ENCODE results near the gene QKI.

Gene QKI

DNA sequence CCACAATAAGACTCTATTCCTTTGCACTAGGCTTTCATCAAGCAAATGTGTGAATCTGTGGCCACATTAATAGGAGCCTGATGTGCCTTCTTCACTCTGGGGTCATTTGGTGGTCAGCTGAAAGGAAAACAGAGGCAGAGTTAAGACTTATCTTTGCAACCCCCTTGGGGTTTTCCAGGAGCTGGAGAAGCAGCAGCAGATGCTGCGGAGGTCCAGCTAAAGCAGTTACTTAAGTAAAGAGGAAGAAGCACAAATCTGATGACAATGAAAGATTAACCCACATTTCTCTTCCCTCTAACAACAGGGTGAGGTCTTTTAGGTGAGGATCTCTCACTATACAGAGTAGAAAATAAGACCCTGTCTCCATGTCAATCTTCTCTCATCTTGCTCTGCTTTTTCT lies 45.4 kb upstream of the QKI start:
- DNase-seq (ENCODE audit: low read depth in 1 of 2, low spot score in 1 of 2): no peak
- TF ChIP-seq, protein P1, sequence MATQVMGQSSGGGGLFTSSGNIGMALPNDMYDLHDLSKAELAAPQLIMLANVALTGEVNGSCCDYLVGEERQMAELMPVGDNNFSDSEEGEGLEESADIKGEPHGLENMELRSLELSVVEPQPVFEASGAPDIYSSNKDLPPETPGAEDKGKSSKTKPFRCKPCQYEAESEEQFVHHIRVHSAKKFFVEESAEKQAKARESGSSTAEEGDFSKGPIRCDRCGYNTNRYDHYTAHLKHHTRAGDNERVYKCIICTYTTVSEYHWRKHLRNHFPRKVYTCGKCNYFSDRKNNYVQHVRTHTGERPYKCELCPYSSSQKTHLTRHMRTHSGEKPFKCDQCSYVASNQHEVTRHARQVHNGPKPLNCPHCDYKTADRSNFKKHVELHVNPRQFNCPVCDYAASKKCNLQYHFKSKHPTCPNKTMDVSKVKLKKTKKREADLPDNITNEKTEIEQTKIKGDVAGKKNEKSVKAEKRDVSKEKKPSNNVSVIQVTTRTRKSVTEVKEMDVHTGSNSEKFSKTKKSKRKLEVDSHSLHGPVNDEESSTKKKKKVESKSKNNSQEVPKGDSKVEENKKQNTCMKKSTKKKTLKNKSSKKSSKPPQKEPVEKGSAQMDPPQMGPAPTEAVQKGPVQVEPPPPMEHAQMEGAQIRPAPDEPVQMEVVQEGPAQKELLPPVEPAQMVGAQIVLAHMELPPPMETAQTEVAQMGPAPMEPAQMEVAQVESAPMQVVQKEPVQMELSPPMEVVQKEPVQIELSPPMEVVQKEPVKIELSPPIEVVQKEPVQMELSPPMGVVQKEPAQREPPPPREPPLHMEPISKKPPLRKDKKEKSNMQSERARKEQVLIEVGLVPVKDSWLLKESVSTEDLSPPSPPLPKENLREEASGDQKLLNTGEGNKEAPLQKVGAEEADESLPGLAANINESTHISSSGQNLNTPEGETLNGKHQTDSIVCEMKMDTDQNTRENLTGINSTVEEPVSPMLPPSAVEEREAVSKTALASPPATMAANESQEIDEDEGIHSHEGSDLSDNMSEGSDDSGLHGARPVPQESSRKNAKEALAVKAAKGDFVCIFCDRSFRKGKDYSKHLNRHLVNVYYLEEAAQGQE (IDR thresholded peaks at IDR 0.05; ENCODE audit: insufficient replicate concordance, low read depth): no peak
- TF ChIP-seq GABPA (IDR thresholded peaks at IDR 0.05; ENCODE audit: low read depth) (no peak), POLR2AphosphoS5 (IDR thresholded peaks at IDR 0.05; ENCODE audit: low read depth) (no peak), SPI1 (IDR thresholded peaks at IDR 0.05; ENCODE audit: borderline replicate concordance, low read depth) (no peak)
- TF ChIP-seq, protein P2, sequence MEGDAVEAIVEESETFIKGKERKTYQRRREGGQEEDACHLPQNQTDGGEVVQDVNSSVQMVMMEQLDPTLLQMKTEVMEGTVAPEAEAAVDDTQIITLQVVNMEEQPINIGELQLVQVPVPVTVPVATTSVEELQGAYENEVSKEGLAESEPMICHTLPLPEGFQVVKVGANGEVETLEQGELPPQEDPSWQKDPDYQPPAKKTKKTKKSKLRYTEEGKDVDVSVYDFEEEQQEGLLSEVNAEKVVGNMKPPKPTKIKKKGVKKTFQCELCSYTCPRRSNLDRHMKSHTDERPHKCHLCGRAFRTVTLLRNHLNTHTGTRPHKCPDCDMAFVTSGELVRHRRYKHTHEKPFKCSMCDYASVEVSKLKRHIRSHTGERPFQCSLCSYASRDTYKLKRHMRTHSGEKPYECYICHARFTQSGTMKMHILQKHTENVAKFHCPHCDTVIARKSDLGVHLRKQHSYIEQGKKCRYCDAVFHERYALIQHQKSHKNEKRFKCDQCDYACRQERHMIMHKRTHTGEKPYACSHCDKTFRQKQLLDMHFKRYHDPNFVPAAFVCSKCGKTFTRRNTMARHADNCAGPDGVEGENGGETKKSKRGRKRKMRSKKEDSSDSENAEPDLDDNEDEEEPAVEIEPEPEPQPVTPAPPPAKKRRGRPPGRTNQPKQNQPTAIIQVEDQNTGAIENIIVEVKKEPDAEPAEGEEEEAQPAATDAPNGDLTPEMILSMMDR (IDR thresholded peaks at IDR 0.05; ENCODE audit: insufficient read depth, low read length): no peak
- Histone ChIP-seq H3K27ac (replicated peaks) (no peak overlapping the region), H3K27me3 (ENCODE audit: insufficient read depth, poor library complexity, severe bottlenecking) (no peaks in the 10 kb centered on the region), H3K4me3 (replicated peaks; ENCODE audit: insufficient read depth, low read length) (no peak overlapping the region)

DNA sequence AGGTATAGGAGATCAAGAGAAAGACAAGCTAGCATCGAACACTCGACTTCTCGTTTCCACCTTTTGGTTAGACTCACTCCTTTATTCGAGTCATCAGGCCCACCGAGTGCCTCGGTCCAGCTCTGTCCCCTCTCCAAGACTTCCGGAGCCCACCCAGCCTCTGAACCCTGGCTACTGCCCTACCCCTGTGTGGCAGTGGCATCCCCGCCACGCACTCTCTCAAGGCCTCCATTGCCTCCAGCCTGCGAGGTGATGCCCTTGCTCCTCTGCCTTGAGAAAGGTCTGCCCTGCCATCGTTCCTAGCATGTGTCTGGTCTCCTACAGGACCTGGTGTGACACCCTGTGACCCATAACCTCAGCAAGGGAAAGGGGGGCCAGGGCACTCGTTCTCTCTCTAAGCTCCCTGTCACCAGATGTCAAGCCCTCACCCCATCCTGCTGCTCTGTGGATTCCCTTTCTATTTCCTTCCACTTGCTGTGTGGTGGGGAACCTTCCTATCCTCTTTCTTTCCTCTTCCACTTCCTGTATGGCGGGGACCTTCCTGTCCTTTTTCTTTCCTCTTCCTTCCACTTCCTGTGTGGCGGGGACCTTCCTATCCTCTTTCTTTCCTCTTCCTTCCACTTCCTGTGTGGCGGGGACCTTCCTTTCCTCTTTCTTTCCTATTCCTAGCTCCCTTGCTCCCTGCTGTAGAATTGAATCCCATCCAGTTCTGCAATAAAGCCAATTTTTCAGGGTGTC lies 44.7 kb upstream of the QKI start:
- no peak for DNase-seq (ENCODE audit: low read depth in 1 of 2, low spot score in 1 of 2)
- H3K27me3 ChIP-seq (ENCODE audit: insufficient read depth, poor library complexity, severe bottlenecking): no peaks in the 10 kb centered on the region
- no peak overlapping the region for H3K4me3 ChIP-seq (replicated peaks; ENCODE audit: insufficient read depth, low read length)
- H3K27ac ChIP-seq (replicated peaks): no peak overlapping the region
- TF ChIP-seq POLR2AphosphoS5 (IDR thresholded peaks at IDR 0.05; ENCODE audit: low read depth) (no peak), GABPA (IDR thresholded peaks at IDR 0.05; ENCODE audit: low read depth) (no peak), SPI1 (IDR thresholded peaks at IDR 0.05; ENCODE audit: borderline replicate concordance, low read depth) (no peak)
- TF ChIP-seq, protein P1 (IDR thresholded peaks at IDR 0.05; ENCODE audit: insufficient replicate concordance, low read depth): no peak
- TF ChIP-seq, protein P2 (IDR thresholded peaks at IDR 0.05; ENCODE audit: insufficient read depth, low read length): no peak

DNA sequence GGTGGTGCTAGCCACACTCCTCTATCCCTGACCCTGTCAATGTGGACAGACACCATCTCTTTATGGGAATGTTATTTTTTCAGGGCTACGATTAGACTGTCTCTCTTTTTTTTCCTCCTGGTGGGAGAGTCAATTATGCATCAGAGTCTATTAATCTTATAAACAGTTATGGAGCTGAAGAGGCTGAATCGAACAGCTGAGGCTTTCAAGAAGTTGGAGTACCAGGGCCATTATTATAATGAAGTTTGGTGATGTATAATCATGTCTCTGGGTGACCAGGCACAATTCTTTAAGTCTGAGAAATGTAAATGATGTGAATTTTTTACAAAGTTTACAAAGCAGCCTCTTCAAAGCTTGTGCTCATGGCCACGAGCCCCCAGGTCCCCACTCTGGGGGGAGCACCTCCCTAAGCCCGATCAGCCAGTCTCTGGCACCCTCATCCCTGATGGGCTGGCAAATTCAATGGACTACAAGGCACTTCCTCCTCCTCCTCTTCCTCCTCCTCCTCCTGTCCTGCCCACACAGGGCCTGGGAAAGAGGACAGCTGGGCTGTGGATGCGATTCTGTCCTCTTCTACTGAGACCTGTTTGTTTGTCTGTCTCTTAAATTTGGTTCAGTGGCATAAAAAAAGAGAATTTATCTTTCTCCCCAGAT lies 43.9 kb upstream of the QKI start:
- H3K27ac ChIP-seq (replicated peaks): no peak overlapping the region
- no peak for DNase-seq (ENCODE audit: low read depth in 1 of 2, low spot score in 1 of 2)
- TF ChIP-seq SPI1 (IDR thresholded peaks at IDR 0.05; ENCODE audit: borderline replicate concordance, low read depth): no peak
- TF ChIP-seq, protein P1 (IDR thresholded peaks at IDR 0.05; ENCODE audit: insufficient replicate concordance, low read depth): no peak
- TF ChIP-seq POLR2AphosphoS5 (IDR thresholded peaks at IDR 0.05; ENCODE audit: low read depth): no peak
- no peak for TF ChIP-seq GABPA (IDR thresholded peaks at IDR 0.05; ENCODE audit: low read depth)
- TF ChIP-seq, protein P2 (IDR thresholded peaks at IDR 0.05; ENCODE audit: insufficient read depth, low read length): no peak

More for the DNA sequence above, 43.9 kb upstream of the QKI start:
- no peak overlapping the region for H3K4me3 ChIP-seq (replicated peaks; ENCODE audit: insufficient read depth, low read length)
- no peaks in the 10 kb centered on the region for H3K27me3 ChIP-seq (ENCODE audit: insufficient read depth, poor library complexity, severe bottlenecking)

Data from HL-60 (cell line).